GM19438 (cell line): Measurements from ENCODE around the gene FLT1.

Experiments
- ATAC-seq: cut with Tn5 transposase; IDR thresholded peaks from one replicate; pipeline ENCODE4 v1.9.1; 2021; ENCODE audit warnings: low read depth; ENCODE audit not compliant: unreplicated experiment

FLT1 gene

GRCh38 chr13:28467034-28467433, 27.9 kb downstream of the FLT1 start:
- no peak for ATAC-seq

DNA sequence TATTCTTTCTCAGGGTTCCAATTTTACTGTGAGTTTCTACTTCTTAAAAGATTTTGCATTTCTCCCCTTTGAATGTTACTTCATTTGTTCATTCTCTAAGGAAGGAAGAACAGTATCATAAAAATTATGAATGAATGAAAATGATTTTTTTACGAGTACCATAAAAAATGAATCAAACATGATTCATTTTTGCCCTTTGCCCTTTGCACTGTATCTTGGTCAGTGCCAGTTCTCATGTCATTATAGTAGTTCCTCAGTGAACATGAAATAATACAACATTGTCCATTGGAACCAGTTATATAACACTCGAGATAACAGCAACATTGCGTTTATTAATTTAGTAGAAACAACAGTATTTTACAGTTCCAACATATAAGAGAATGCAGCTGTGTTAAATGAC, 28.8 kb downstream of the FLT1 start:
- no peak for ATAC-seq

GRCh38 chr13:28464861-28465460, 30.0 kb downstream of the FLT1 start:
- ATAC-seq = no peak

DNA sequence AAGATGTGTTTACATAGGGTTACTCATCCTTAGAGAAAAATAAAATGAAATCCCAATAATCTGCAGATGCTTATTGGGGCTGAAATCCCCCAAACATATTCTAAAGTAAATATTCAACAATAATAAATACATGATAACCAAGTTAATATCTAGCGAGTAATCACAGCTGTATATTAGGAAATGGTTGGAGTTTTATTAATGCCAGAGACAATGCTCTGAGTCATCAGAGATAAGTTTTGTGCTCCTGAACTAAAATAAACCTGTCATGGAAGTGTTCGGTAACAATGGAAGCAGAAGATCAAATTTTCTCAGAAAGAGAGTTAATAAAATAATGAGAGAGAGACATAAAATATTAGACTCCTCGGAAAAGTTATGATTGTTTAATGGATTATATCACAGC, 31.4 kb downstream of the FLT1 start:
- no peak for ATAC-seq

GRCh38 chr13:28459911-28460310, 35.0 kb downstream of the FLT1 start:
- ATAC-seq = no peak

DNA sequence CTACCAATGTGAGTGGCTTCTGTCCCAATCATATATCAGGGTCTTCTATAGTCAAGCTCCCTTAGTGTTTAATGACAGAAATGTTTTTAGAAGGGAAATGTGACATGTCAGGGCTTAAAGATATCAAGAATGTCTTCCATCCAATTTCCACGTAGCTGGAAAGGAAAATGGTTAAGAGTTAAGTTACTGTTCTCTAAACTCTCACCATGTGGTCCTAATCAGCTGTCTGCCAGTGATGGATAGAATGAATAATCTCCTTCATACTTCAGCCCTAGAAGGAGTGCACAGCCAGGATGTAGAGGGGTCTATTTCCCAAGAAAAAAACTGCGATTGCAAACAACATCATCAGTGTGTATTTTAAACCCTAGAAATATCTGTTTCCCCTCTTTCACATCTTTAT, 36.3 kb downstream of the FLT1 start:
- no peak for ATAC-seq

DNA sequence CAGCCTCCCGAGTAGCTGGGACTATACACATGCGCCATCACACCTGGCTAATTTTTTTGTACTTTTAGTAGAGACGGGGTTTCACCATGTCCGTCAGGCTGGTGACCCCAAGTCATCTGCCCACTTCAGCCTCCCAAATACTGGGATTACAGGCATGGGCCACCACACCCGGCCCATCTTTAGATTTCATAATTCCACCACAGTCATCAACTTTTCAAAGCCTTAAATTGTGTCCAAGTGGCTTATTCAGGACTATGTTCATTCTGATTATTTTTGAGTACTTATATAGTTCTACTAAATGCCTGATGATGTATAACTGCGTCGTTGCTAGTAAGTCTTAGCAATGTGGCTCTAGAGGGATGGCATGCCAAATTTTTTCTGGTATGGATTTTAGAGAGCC, 36.9 kb downstream of the FLT1 start:
- no peak for ATAC-seq

- ATAC-seq = no peak
Observed at GRCh38 chr13:28457521-28457920, 37.4 kb downstream of the FLT1 start.

GRCh38 chr13:28455580-28456194, 39.2 kb downstream of the FLT1 start:
- ATAC-seq = no peak

- no peak for ATAC-seq
Observed at GRCh38 chr13:28452755-28453154, 42.2 kb downstream of the FLT1 start.

DNA sequence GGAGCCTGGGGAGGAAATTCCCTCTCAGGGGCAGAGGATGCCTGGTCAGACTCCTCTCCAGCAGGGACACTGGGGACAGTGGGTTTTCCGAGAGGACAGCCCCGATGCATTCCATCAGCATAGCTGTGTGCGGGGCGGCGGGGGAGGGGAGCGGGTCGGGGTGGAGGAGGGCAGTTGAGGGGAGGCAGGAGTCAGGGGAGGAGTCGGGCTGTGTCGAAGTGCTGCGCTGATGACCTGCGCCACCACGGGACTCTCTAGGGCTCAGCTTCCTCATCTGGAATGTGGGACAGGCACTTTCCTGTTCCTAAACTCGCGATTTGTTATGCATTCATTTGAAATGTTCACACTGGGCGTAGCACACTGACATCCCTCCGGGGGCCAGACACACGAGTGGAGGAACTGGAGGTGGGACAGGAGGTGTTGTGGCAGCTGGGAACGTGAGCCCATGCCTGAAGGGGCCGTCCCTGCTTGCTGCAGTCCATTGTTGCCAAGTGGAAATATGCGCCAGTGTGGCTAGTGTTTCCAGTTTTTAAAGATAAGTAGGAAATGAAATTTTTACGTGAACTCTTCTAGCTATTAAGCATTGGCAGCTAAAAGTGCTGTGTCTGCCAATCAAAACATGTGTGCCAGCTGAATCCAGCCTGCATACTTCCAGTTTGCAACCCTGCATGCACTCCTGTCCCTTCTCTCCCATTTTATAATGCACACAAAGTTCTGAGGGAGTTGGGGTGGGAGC, 43.3 kb downstream of the FLT1 start:
- ATAC-seq = no peak

- peak; percentile 83 for ATAC-seq
Observed at GRCh38 chr13:28449826-28450773, 44.8 kb downstream of the FLT1 start.

DNA sequence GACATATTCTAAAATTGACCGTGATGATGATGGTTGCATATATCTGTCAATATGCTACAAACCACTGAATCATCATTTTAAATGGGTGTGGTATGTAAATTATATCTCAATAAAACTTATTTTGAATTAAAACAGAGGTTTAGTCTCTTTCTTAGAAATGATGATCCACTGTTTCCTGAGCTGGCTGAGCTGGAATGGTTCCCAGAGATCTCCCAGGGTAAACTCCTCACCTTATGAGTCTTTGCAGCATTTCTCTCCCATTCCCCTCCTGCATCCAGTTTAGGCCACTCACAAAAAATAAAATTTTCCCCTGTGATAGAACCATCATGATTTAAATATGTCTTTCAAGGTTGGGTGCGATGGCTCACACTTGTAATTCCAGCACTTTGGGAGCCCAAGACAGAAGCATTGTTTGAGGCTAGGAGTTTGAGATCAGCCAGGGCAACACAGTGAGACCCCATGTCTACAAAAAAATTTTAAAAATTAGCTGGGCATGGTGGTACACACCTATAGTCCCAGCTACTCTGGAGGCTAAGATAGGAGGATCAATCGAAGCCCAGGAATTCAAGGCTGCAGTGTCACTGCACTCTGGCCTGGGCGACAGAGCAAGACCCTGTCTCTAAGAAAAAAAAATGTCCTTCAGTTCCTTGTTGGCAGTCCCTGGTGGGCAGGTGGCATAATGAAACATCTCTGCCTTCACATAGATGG, 46.1 kb downstream of the FLT1 start:
- ATAC-seq = no peak

DNA sequence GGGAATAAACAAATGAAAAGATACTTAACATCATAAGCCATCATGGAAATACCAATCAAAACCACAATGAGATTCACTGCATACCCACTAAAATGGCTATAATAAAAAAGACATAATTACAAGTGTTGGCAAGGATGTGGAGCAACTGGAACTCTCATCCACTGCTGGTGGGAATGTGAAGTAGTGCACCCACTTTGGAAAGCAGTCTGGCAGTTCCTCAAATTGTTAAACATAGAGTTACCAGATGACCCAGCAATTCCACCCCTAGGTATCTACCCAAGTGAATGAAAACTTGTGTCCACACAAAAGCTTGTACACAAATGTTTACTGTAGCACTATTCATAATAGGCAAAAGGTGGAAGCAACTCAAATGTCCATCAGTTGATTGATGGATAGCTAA, 46.9 kb downstream of the FLT1 start:
- ATAC-seq = no peak

GRCh38 chr13:28447206-28447605, 47.7 kb downstream of the FLT1 start:
- ATAC-seq = no peak

DNA sequence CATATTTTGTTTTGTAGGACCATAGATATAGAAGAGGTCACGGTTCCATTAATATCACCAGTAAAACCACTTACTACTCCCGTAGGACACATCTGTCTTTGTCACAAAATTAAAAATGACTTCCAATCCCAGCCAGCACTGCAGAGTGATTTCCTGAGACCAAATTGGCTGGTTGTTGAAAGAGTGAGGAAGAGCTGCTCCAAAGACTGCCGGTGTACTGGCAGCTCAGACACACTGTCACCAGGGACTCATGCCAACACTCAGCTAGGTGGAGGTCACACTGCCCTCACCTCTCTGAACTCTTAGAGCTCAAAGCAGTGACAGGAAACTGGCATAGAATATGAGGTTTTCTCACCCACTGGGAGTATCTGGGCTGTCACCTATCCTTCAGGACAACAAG, 52.1 kb downstream of the FLT1 start:
- no peak for ATAC-seq

DNA sequence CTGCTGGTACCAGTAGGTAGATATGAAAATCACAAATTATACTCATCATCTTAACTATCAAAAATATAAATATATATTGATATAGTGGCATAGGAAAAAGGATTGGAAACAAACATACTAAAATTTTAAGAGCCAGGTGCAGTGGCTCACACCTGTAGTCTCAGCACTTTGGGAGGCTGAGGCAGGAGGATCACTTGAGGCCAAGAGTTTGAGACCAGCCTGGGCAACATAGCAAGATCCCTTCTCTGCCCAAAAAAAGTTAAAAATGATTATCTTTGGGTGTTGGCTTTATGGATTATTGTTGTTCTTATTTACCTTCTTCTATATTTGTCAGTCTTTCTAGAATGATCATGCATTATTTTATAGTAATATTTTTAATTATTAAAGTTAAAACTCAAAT, 53.4 kb downstream of the FLT1 start:
- ATAC-seq = no peak

- ATAC-seq = no peak
Observed at GRCh38 chr13:28440774-28441504, 54.0 kb downstream of the FLT1 start.

- ATAC-seq = no peak
Observed at GRCh38 chr13:28438598-28439334, 56.2 kb downstream of the FLT1 start.
